ENCODE results near the gene PRSS1.

DNA sequence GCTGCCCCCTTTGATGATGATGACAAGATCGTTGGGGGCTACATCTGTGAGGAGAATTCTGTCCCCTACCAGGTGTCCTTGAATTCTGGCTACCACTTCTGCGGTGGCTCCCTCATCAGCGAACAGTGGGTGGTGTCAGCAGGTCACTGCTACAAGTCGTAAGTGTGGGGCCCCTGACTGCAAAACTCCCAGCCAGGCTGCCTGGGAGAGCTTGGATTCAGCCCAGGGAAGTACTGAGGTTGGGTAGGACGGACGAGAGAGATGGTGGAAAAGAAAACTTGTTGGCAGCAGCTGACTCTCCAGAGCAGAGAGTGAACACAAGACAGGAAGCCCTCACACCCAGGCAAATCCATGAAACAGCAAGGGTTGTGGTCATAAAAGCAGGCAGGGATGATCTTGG, 22.8 kb downstream of the PRSS1 start:
- TF ChIP-seq, protein P1, sequence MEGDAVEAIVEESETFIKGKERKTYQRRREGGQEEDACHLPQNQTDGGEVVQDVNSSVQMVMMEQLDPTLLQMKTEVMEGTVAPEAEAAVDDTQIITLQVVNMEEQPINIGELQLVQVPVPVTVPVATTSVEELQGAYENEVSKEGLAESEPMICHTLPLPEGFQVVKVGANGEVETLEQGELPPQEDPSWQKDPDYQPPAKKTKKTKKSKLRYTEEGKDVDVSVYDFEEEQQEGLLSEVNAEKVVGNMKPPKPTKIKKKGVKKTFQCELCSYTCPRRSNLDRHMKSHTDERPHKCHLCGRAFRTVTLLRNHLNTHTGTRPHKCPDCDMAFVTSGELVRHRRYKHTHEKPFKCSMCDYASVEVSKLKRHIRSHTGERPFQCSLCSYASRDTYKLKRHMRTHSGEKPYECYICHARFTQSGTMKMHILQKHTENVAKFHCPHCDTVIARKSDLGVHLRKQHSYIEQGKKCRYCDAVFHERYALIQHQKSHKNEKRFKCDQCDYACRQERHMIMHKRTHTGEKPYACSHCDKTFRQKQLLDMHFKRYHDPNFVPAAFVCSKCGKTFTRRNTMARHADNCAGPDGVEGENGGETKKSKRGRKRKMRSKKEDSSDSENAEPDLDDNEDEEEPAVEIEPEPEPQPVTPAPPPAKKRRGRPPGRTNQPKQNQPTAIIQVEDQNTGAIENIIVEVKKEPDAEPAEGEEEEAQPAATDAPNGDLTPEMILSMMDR (IDR thresholded peaks at IDR 0.05; ENCODE audit: low read depth, low read length, poor library complexity, severe bottlenecking) = no peak
- TF ChIP-seq EZH2phosphoT487 (IDR thresholded peaks at IDR 0.05; ENCODE audit: borderline replicate concordance, low read length) = no peak

Measured in DOHH2 (cell line).